Bronchial epithelial cell (primary cell): Measurements from ENCODE around the gene HSDL1. TPM values are rescaled to one million over a fixed set of nuclear protein-coding genes. Genes with fewer than 3 reads are reported as not detected.

ENCODE experiments used
- DNase-seq: peaks from one replicate; pipeline ENCODE4 v3.0.0-alpha.2; 2010; ENCODE audit warnings: low read depth
- FAIRE-seq: peaks from 2 replicates; lab custom pipeline; 2011; peaks lifted over from hg19 to GRCh38; lab: Jason Lieb, UNC
- H3K27me3 ChIP-seq: 2 replicates; pipeline ENCODE4 v1.5.1; 2011; ENCODE audit warnings: low read length; ENCODE audit not compliant: control insufficient read depth, insufficient read depth
- H3K36me3 ChIP-seq: 2 replicates; pipeline ENCODE4 v1.5.1; 2011; ENCODE audit warnings: low read length; ENCODE audit not compliant: control insufficient read depth, insufficient read depth
- H3K4me3 ChIP-seq: 2 replicates; pipeline ENCODE4 v1.5.1; 2011; ENCODE audit warnings: mild to moderate bottlenecking, low read depth, low read length, control low read depth
- CTCF ChIP-seq: IDR thresholded peaks from 2 replicates; pipeline ENCODE4 v1.5.1; 2011; ENCODE audit warnings: mild to moderate bottlenecking, moderate library complexity, low read length, control low read depth, inconsistent platforms; ENCODE audit not compliant: insufficient read depth, severe bottlenecking
- total RNA-seq: library from RNA; depleted of rRNA; stranded (reverse); fragments of >200 nt; gene quantifications from 2 replicates; pipeline ENCODE4 v1.2.1, GENCODE V29; 2014

The HSDL1 gene
- total RNA-seq, 1 donor from 2014 or later = 36.3 TPM

DNA sequence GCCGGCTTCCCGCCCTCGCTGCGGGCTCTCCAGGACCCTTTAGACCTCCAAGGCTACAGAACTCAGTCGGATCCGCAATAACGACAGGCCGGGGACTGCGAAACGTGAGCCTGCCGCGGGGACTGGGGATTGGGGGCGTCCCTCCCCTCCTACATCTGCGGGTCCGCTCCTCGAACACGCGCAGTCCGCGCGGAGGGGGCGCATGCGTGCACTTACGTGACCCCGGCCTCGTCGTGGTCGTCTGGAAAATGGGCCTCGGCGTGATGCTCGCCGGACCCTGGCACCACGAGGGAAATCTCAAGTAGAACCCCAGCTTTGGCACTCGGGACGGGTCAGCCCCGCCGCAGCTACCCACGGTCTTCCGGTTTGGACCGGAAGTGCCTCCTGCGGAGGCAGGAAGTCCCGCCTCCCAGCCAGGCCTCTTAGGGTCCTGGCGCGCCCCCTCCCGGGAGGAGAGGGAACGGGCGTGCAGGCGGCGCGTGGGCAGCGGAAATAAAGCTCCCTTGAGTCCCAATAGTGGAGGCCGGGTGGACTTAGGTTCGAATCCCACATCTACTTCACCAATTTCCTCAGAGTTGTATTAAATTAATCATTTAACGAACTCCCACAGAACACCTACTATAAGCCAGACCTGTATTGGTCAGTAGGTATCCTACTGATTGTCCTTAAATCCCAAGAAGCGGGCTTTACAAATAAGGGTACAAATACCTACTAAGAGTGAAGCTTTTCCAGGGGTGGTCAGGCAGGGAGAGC, 41.9 kb upstream of the HSDL1 start, which contains the start of gene TAF1C:
Gene TAF1C, minus strand, starts transcription at position 373 of the 753 bp plus-strand sequence. CDS start 2,069 bp downstream, outside the sequence.
- Histone ChIP-seq H3K36me3 (peaks cover 11% of the 10 kb centered on the region), H3K27me3 (no peaks in the 10 kb centered on the region), H3K4me3 (peak within 1 kb of the TSS; percentile 100)
- peak; percentile 97 for TF ChIP-seq CTCF
- FAIRE-seq (no peak), DNase-seq (peak; percentile 84)

DNA sequence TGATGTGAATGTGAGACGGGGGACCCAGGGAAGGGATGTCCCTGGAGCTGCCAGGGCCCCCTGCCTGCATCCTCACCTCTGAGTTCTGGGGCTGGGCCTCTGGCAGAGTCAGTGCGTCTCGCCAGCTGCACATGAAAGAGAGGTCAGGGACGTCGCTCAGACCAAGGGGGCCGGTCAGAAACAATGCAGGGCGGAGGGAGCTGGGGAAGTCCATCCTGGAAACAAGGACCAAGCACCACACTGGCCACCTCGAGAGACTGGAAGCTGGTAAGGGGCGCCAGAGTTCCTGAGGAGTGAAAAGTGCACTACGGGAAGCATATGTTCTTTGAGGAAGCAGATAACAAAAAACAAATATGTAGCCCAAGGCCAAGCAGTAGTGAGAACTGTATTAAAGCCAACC, 39.8 kb upstream of the HSDL1 start:
- H3K36me3 ChIP-seq = peaks cover 17% of the 10 kb centered on the region
- FAIRE-seq (no peak), DNase-seq (no peak)
- H3K4me3 ChIP-seq = no peak overlapping the region
- no peaks in the 10 kb centered on the region for H3K27me3 ChIP-seq
- TF ChIP-seq CTCF = no peak

DNA sequence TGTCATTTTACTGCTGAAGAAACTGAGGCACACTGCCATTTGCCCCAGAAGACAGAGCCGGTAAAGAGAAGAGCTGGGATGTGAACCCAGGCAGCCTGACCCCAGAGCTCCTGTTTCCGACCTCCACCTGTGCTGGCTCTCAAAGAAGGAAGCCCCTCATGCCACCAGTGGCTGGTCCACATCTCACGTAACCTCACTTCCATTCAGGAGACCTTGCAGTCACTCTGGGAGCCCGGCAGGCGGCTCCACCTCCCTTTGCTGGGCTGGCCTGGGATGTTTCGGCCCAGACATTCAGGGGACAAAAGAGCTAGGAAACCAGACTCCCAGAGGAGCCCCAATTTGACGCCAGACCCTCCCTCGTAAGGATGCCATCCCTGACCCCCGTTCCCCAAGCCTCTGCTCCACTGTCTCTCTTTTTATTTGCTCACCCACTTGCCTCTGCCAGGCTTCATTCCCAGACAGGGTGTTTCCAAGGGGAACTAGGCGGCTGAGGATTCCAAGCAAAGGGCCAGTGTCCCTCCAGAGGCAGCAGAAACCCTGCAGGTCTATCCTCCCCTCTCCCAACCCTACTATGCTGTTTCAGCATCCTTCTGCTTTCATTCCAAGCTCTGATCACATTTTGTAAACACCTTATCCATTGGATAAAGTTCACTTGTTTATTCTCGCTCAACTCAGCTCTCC, 39.1 kb upstream of the HSDL1 start:
- FAIRE-seq (no peak), DNase-seq (no peak)
- peak; percentile 31 for TF ChIP-seq CTCF
- Histone ChIP-seq H3K4me3 (no peak overlapping the region), H3K36me3 (peaks cover 23% of the 10 kb centered on the region), H3K27me3 (no peaks in the 10 kb centered on the region)

DNA sequence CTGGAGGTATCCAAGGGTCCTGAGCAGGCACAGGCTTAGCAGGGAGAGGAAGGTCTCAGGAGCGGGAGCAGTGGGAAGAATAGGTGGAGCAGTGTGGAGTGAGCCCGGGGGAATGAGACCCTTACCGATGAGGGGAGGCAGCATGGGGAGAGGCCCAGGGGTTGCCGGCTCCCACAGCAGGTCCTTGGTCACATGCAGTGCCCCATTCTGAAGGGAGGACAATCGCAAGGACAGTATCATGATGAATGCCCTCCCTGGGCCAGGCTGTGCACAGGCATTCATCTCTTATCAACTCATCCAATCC, 38.5 kb upstream of the HSDL1 start:
- Histone ChIP-seq H3K27me3 (no peaks in the 10 kb centered on the region), H3K4me3 (no peak overlapping the region), H3K36me3 (peaks cover 23% of the 10 kb centered on the region)
- TF ChIP-seq CTCF = no peak
- DNase-seq (no peak), FAIRE-seq (peak; percentile 7)

DNA sequence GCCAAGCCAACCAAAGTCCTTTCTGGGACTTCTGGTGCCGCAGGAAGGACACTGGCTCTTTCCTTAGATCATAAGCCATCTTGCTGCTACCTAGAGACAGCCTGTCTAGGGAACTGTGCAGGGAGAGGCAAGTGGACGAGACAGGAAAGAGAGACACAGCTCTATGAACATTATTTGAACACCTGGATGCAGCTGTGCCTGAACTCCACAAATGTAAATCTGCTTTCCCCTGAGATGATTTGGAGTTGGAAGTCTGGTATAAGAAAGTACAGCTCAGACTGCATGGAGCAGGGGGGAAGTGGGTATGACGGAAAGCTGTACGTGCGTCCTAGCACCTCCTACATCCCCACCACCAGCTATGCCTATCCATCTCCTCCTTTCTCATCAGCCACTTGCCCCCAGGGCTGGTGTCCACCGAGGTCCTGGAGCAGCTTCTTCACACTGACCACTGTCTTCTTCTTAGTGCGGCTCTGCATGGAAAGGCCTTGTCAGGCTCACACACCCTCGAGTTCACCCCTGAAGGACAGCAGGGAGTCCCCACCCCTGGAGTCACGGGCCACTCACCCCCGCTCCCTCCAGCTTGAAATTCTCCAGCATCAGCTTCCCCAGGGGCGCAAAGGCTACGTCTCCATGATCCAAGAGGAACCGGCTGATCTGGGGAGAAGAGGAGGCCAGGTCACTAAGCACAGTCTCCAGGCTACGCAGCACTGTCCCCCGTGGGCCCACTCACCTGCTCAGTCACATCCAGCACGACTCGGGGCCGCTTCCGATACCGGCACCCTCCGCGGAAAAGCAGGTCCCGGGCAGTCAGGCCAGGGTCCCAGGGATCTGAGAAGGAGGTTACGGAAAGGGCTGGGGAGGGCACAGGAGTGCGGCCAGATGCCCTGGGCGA, 37.9 kb upstream of the HSDL1 start:
- no peak overlapping the region for H3K4me3 ChIP-seq
- FAIRE-seq (peak; percentile 7), DNase-seq (no peak)
- H3K36me3 ChIP-seq = peaks cover 23% of the 10 kb centered on the region
- no peak for TF ChIP-seq CTCF
- H3K27me3 ChIP-seq = no peaks in the 10 kb centered on the region
